Endothelial cell of umbilical vein (primary cell): ENCODE measurements around the gene SLC11A1. TPM values are rescaled to one million over a fixed set of nuclear protein-coding genes. Genes with fewer than 3 reads are reported as not detected.

Experiments
- BruUV-seq: library from RNA; stranded (reverse); fragments of 400-500 nt; replicated peaks from 2 replicates; lab custom pipeline; 2021; lab: Mats Ljungman, UMichigan
- CTCF ChIA-PET: fragments of 300-600, 350-600 bp; sonication (Branson Sonifier 250); formaldehyde crosslinking; loops from one replicate; lab custom pipeline; 2021; ENCODE audit warnings: antibody characterized with exemption, inconsistent platforms; lab: Charles Lee
- POLR2A ChIA-PET: fragments of 300-600, 350-600 bp; sonication (Branson Sonifier 250); formaldehyde crosslinking; loops from one replicate; lab custom pipeline; 2021; ENCODE audit warnings: antibody characterized with exemption, inconsistent platforms; lab: Charles Lee
- DNase-seq: peaks from one replicate; pipeline ENCODE4 v3.0.0-alpha.2; 2011; ENCODE audit warnings: low read depth, low spot score
- FAIRE-seq: peaks from 2 replicates; lab custom pipeline; 2011; peaks lifted over from hg19 to GRCh38; lab: Jason Lieb, UNC
- H2AFZ ChIP-seq: 2 replicates; pipeline ENCODE4 v1.6.0; 2012; ENCODE audit warnings: low read depth, low read length, control low read depth, inconsistent platforms
- H3K27ac ChIP-seq: 2 replicates; pipeline ENCODE4 v1.5.1; 2011; ENCODE audit warnings: low read depth, mild to moderate bottlenecking, control low read depth, low read length, moderate library complexity; ENCODE audit not compliant: insufficient read depth
- H3K27me3 ChIP-seq, 2 experiments: 2 replicates each; pipeline versions ENCODE4 v1.6.0 to v1.6.1; 2011; ENCODE audit warnings: low read length in 2 of 2, mixed read lengths in 1 of 2; ENCODE audit not compliant: control insufficient read depth in 2 of 2, insufficient read depth in 2 of 2
- H3K36me3 ChIP-seq, 2 experiments: 2 replicates in 1 of 2; 3 replicates in 1 of 2; pipeline ENCODE4 v1.5.1; 2011; ENCODE audit warnings: low read length in 2 of 2, mild to moderate bottlenecking in 1 of 2, moderate library complexity in 1 of 2; ENCODE audit not compliant: control insufficient read depth in 2 of 2, insufficient read depth in 2 of 2; ENCODE audit errors: extremely low read depth in 1 of 2
- H3K4me1 ChIP-seq: 3 replicates; pipeline ENCODE4 v1.5.1; 2011; ENCODE audit warnings: mild to moderate bottlenecking, low read length; ENCODE audit not compliant: control insufficient read depth, insufficient read depth; ENCODE audit errors: extremely low read depth
- H3K4me2 ChIP-seq: 2 replicates; pipeline ENCODE4 v1.6.1; 2011; ENCODE audit warnings: low read length, control low read depth, mixed read lengths; ENCODE audit not compliant: insufficient read depth
- H3K4me3 ChIP-seq, 3 experiments: fragments of 200-600 bp in 1 of 3; sonication (generic), shearing (Covaris generic) in 1 of 3; replicated peaks in 1 of 3; 2 replicates each; pipeline ENCODE4 v1.5.1; 2011 to 2016; ENCODE audit warnings: control low read depth in 3 of 3, low read length in 3 of 3, mild to moderate bottlenecking in 2 of 3, inconsistent platforms in 1 of 3, low read depth in 1 of 3, moderate library complexity in 1 of 3; ENCODE audit not compliant: insufficient read depth in 1 of 3
- H3K79me2 ChIP-seq: 2 replicates; pipeline ENCODE4 v1.6.0; 2012; ENCODE audit warnings: low read length, inconsistent platforms; ENCODE audit not compliant: control insufficient read depth, insufficient read depth
- H3K9ac ChIP-seq: replicated peaks from 2 replicates; pipeline ENCODE3; 2011; ENCODE audit warnings: low read length, control low read depth; ENCODE audit not compliant: insufficient read depth; ENCODE audit errors: extremely low read depth
- H3K9me1 ChIP-seq: replicated peaks from 3 replicates; pipeline ENCODE4 v1.6.0; 2011; ENCODE audit warnings: mild to moderate bottlenecking, low read length; ENCODE audit not compliant: control insufficient read depth, insufficient read depth; ENCODE audit errors: extremely low read depth
- H3K9me3 ChIP-seq: replicated peaks from 2 replicates; pipeline ENCODE4 v1.5.1; 2012; ENCODE audit warnings: low read length, inconsistent platforms; ENCODE audit not compliant: control insufficient read depth, insufficient read depth
- H4K20me1 ChIP-seq: replicated peaks from 2 replicates; pipeline ENCODE3; 2011; ENCODE audit warnings: mild to moderate bottlenecking, low read length; ENCODE audit not compliant: control insufficient read depth, insufficient read depth; ENCODE audit errors: extremely low read depth
- CTCF ChIP-seq, 2 donors: IDR thresholded peaks; 1 replicate in 1 of 2; 2 replicates in 1 of 2; pipeline ENCODE4 v1.5.1; 2011; ENCODE audit warnings: low read length in 2 of 2, mild to moderate bottlenecking in 2 of 2, moderate library complexity in 2 of 2, control low read depth in 1 of 2, inconsistent platforms in 1 of 2, low read depth in 1 of 2; ENCODE audit not compliant: insufficient read depth in 1 of 2; ENCODE audit errors: extremely low read depth in 1 of 2
- EZH2 ChIP-seq: IDR thresholded peaks from 2 replicates; pipeline ENCODE4 v1.6.1; 2012; ENCODE audit warnings: borderline replicate concordance, low read depth, mild to moderate bottlenecking, moderate library complexity, low read length, inconsistent platforms; ENCODE audit not compliant: severe bottlenecking
- FOS ChIP-seq: IDR thresholded peaks from 2 replicates; pipeline ENCODE4 v1.6.1; 2011; ENCODE audit warnings: mild to moderate bottlenecking, low read length, moderate library complexity, borderline replicate concordance; ENCODE audit not compliant: insufficient read depth
- GATA2 ChIP-seq: IDR thresholded peaks from 2 replicates; pipeline ENCODE4 v1.7.0; 2011; ENCODE audit warnings: low read depth, mild to moderate bottlenecking, moderate library complexity, mixed read lengths, low read length; ENCODE audit not compliant: insufficient read length, insufficient read depth
- JUN ChIP-seq: IDR thresholded peaks from 2 replicates; pipeline ENCODE4 v1.6.1; 2011; ENCODE audit warnings: borderline replicate concordance, low read depth; ENCODE audit not compliant: insufficient read length, insufficient read depth
- MAX ChIP-seq: IDR thresholded peaks from 2 replicates; pipeline ENCODE4 v1.6.1; 2011; ENCODE audit not compliant: insufficient read depth, insufficient read length
- MYC ChIP-seq: IDR thresholded peaks from one replicate; pipeline ENCODE4 v1.6.1; 2011; ENCODE audit warnings: mild to moderate bottlenecking, low read depth, low read length
- POLR2A ChIP-seq: IDR thresholded peaks from 2 replicates; pipeline ENCODE4 v1.6.1; 2012; ENCODE audit warnings: low read depth, mild to moderate bottlenecking, control low read depth, low read length
- POLR2AphosphoS5 ChIP-seq: IDR thresholded peaks from 2 replicates; pipeline ENCODE4 v1.6.1; 2012; ENCODE audit warnings: low read depth, mild to moderate bottlenecking, control low read depth, low read length, moderate library complexity; ENCODE audit not compliant: insufficient read depth
- dilution Hi-C: fragments of 300-500 bp; cut with MboI; formaldehyde crosslinking; loops from one replicate; pipeline ENCODE4 v1.15.0; 2019; ENCODE audit warnings: low sequenced_read_pairs; ENCODE audit not compliant: extremely low pct_ligation_motif_present
- intact Hi-C: fragments of 100-400 bp; cut with micrococcal nuclease; formaldehyde crosslinking; loops from one replicate; pipeline ENCODE4 v1.10.0; 2022
- polyA plus RNA-seq, 4 experiments: library from polyadenylated mRNA; depleted of rRNA in 3 of 4; stranded (reverse) in 3 of 4; unstranded in 1 of 4; fragments of >200 nt; gene quantifications; 2 replicates each; pipeline versions ENCODE4 v1.2.1 to v1.2.3, GENCODE V29; 2011 to 2012; ENCODE audit warnings: missing spikeins in 1 of 4
- total RNA-seq: library from RNA; stranded (reverse); gene quantifications from 2 replicates; pipeline ENCODE4 v1.2.3, GENCODE V29; 2021

The SLC11A1 gene
- total and polyA plus RNA-seq, 2 donors (not counting 3 experiments of a cell fraction or from before 2014, with no cell fraction given), result 0.03 TPM; not detected in 1

- dilution Hi-C loops, result no loop called here
- H3K27ac ChIP-seq, result no peak overlapping the region
- FAIRE-seq, result no peak
- POLR2A ChIA-PET, result no interaction called here
- CTCF ChIA-PET, result interaction anchor here (3.1 kb wide), 1 partner anchor 14 kb away, joined by 13 read pairs; no protein-coding TSS in a partner anchor
- H3K9ac ChIP-seq, result no peak overlapping the region
- intact Hi-C loops, result no loop called here
- TF ChIP-seq FOS, result no peak
- TF ChIP-seq MAX, result no peak
- no peak for TF ChIP-seq MYC
- no peak for TF ChIP-seq POLR2A
- TF ChIP-seq EZH2, result no peak
- no peak for DNase-seq
- no peaks in the 10 kb centered on the region for H3K79me2 ChIP-seq
- BruUV-seq, result no TSS peak
- peaks cover under 1 to 7% of the 10 kb centered on the region in 2 experiments for H3K27me3 ChIP-seq
- H3K4me1 ChIP-seq, result peaks cover 3% of the 10 kb centered on the region
- H3K36me3 ChIP-seq, result no peaks in the 10 kb centered on the region
- H3K4me2 ChIP-seq, result no peak overlapping the region
- no peaks in the 10 kb centered on the region for H3K9me1 ChIP-seq
- no peaks in the 10 kb centered on the region for H4K20me1 ChIP-seq
- H3K9me3 ChIP-seq, result no peaks in the 10 kb centered on the region
- no peak overlapping the region for H2AFZ ChIP-seq
- H3K4me3 ChIP-seq, result no peak overlapping the region
Observed at GRCh38 chr2:218382785-218383184, 712 bp downstream of the SLC11A1 start.

GRCh38 chr2:218383892-218384519, 1.9 kb downstream of the SLC11A1 start:
- Histone ChIP-seq H3K36me3 (no peaks in the 10 kb centered on the region), H3K9me1 (no peaks in the 10 kb centered on the region), H3K27me3 (peaks cover 0 to 7% of the 10 kb centered on the region in 2 experiments), H3K4me3 (no peak overlapping the region), H4K20me1 (no peaks in the 10 kb centered on the region), H3K4me1 (peaks cover 3% of the 10 kb centered on the region), H3K79me2 (no peaks in the 10 kb centered on the region), H3K27ac (no peak overlapping the region), H2AFZ (no peak overlapping the region), H3K9ac (no peak overlapping the region), H3K9me3 (no peaks in the 10 kb centered on the region), H3K4me2 (no peak overlapping the region)
- no peak for FAIRE-seq
- intact Hi-C loops (no loop called here), dilution Hi-C loops (no loop called here)
- ChIA-PET CTCF (interaction anchor here (1.0 to 3.1 kb wide), 5 partner anchors 12 to 113 kb away, joined by 3 to 13 read pairs (median 5); partner anchors contain the start of gene CATIP), POLR2A (no interaction called here)
- no TSS peak for BruUV-seq
- no peak for DNase-seq
- TF ChIP-seq FOS (no peak), MAX (no peak), CTCF (IDR thresholded peaks at IDR 0.05; ENCODE audit: extremely low read depth in 1 of 2, insufficient read depth in 1 of 2, low read depth in 1 of 2, low read length in 2 of 2) (no peak), JUN (no peak), POLR2A (no peak), EZH2 (no peak), GATA2 (no peak), MYC (no peak), POLR2AphosphoS5 (no peak)
